CD4-positive, alpha-beta T cell treated with Interleukin-15 for 1 hour (primary cell): ENCODE results near the gene DLGAP4.

Source experiments
- DNase-seq: peaks from one replicate; pipeline ENCODE4 v3.0.0-alpha.2; 2020

DLGAP4 gene, protein sequence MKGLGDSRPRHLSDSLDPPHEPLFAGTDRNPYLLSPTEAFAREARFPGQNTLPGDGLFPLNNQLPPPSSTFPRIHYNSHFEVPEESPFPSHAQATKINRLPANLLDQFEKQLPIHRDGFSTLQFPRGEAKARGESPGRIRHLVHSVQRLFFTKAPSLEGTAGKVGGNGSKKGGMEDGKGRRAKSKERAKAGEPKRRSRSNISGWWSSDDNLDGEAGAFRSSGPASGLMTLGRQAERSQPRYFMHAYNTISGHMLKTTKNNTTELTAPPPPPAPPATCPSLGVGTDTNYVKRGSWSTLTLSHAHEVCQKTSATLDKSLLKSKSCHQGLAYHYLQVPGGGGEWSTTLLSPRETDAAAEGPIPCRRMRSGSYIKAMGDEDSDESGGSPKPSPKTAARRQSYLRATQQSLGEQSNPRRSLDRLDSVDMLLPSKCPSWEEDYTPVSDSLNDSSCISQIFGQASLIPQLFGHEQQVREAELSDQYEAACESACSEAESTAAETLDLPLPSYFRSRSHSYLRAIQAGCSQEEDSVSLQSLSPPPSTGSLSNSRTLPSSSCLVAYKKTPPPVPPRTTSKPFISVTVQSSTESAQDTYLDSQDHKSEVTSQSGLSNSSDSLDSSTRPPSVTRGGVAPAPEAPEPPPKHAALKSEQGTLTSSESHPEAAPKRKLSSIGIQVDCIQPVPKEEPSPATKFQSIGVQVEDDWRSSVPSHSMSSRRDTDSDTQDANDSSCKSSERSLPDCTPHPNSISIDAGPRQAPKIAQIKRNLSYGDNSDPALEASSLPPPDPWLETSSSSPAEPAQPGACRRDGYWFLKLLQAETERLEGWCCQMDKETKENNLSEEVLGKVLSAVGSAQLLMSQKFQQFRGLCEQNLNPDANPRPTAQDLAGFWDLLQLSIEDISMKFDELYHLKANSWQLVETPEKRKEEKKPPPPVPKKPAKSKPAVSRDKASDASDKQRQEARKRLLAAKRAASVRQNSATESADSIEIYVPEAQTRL

DNA sequence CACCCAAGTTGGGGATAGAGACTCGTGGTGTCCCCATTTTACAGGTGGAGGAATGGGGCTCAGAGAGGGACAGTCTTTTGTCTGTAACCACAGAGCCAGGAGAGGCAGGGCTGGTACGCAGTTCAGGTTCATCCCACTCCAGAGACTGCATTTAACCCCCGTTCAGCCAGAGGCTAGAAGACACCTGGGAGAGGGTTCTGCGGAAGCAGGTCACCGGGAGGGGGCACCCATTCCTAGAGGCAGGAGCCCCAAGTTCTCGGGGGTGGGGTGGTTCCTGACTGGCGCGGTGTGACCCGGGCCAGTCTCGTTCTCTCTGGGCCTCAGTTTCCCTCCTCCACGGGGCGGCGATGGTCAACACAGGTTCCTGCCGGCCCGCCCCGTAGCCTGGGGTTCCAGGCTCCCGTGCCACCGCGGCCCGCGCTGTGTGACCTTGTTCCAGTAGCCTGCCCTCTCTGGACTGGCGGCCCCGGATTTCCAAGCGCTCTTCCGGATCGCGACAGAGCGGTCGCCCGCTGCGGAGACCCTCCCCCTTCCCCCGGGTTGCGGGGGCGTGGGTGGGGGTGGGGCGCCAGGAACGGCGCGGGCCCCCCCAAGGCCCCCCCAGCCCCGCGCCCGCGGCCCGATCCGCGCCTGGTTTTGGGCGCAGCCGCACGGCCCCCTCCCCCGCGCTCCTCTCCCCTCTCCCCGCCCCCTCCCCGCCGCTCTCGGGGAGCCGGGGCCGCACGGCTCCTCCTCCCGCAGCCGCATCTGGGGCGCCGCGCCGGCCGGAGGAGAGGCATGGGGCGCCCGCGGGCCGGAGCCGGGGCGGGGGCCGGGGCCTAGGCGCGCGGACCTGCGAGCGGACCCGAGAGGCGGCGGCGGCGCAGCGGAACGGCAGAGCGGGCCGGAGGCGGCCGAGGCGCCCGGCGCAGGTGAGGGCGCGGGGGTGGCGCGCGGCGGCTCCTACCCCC, at the start of gene DLGAP4:
DLGAP4 (plus strand) TSS at position 738 of the 950 bp plus-strand sequence. CDS start 125,379 bp downstream, outside the sequence.
- DNase-seq = no peak

DNA sequence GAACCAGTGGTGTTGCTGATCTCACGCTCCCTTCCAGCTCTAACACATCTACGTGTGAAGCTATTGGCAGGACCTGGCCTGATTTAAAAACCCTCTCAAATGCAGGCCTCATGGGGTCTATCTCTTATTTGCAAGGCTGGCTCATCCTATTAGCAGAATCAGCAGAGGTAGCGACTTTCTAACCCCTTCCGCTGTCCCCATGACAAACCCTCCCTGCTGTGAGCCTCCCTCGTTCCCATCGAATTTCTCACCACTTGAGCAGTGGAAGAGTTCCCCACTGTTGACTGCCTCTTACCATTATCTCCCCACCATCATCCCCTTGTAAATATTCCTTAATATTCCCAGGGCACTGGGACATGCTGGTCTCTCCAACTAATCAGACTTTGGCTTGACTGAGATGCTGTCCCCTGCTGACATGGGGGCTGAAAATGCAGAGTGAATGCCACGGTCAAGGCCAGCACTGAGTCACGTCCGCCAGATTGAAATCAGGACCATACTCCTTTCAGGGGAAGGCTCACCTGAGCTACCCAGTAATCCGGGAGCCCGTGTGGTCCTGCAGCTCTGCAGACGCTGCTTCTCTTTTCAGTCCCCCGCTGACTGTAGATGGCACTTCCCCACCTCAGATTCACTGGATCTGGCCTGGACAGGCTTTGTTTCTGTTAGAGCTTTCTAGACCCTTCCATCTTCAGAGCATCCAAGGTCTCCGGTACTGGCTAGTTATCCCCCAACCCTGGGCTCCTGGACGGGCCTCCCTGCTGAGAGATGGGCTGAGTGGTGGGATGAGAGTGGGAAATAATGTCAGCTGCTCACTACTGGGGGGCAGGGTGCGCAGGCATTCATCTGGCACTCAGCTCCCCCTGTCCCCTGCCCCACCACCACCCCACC, 46.7 kb upstream of the DLGAP4 start:
- no peak for DNase-seq

DNA sequence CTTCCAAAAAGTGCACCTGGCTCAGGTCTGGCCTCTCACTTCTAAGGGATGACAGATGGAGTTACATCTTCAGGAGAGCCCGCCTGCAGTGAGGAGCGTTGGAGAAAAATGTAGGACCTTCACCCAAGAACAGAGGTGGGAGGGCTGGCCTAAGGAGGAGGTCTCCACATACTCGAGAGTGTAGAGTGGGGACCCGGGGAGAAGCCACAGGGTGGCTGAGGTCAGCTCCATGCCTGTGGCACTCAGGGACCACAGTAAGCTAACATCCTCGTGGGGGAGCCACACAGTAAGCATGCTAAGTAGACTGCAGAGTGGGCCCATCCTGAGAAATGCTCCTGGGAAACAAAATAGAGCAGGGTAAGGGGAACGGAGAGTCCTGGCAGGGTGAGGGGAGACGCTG, 45.8 kb upstream of the DLGAP4 start:
- no peak for DNase-seq

DNA sequence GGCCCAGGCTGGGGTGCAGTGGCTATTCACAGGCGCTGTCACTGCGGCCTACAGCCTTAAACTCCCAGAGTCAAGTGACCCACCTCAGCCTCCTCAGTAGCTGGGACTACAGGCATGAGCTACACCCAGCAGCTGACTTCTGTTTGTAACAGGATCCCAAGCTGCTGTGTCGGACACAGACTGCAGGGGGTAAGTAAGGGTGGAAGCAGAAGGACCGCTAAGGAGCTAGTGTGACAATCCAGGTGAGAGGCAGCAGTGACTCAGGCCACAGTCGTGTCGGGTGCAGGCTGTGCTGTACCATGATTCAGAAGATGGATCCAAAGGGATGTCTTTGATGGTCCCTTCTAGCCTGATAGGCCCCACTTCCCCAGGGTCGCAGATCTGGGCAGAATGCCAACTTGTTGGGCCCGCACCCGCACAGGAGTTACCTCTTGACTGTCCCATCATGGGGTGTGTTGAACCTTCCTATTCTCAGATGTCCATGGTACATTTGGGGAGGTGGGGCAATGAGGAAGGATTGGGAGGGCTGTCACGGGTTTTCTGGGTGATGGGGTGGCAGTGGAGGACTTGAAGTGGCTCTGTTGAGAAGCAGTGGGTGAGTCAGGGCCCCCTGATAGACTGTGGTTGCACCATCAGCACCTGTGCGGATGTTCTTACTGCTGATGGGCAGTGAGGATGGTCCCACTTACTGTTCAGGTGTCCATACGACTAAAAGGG, 44.6 kb upstream of the DLGAP4 start:
- no peak for DNase-seq

DNA sequence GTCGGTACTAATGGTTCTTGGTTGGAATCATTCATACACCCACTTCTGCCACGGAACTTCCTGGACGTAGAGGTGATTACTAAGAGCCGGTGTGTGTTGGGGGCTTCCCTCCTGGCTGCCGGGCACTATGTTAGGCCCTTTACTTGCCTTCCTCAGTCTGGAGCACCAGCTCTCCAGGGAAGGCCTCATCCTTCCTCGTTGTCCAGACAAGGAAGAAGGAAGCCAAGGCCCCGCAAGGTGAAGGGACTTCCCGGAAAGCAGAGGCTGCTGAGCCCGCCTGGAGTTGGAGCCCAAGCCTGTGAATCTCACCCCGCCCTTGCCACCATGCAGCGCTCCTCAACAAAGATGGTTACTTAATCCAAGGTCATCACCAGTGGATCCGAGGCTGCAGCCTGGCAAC, 43.7 kb upstream of the DLGAP4 start:
- no peak for DNase-seq

DNA sequence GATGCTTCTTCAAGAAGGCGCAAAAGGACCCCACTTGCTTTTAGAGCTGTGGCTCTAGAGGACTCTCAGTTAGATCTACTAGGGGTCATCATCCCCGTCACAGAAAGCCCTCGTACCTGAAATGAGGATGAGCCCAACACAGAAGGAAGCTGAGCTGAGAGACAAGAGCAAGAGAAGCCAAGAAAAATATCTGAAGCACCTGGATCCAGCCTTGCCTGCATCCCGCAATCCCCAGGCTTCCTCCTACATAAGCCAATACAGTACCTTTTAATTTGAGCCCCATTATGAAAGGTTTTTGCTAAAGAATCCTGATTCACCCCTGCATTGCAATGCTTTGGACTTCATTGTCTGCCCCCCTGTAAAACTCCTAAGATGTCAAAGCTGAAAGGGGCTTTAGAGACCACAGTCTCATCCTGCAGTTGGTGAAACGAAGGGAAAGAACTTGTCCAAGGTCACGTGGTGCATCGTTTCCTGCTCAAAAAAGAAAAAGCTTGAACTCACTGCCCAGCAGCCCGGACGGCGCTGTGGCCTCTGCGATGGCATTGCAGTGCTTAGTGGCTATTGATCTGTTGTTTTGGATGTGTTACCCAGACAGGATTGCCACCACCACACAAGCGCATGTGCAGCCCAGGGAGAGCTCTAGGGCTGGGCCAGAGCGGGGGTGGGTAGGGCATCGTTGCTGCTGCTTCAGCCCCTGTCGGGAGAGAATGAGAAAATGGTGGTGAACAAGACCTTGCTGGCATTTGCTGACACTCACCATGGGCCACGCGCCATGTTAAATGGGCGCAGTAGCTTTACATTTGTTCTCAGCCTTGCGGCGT, 41.5 kb upstream of the DLGAP4 start:
- no peak for DNase-seq

DNA sequence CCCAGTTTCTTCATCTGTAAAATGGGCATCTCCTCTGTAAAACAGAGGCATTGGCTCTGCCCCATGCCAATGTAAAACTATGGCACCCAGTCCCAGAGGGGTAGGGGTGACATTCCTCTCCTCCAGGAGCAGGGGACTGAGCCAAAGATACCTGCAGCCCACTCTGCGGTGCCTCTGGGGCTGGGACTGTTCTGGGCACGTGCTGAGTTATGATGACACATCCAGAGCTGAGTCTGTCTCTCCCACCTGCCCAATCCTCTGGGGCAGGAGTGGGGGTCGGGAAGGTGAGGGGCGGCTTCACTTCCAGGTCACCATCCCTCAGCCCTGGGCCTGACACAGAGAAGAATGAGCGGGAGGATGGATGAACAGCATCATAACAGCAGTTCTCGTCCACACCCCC, 40.0 kb upstream of the DLGAP4 start:
- DNase-seq = no peak

DNA sequence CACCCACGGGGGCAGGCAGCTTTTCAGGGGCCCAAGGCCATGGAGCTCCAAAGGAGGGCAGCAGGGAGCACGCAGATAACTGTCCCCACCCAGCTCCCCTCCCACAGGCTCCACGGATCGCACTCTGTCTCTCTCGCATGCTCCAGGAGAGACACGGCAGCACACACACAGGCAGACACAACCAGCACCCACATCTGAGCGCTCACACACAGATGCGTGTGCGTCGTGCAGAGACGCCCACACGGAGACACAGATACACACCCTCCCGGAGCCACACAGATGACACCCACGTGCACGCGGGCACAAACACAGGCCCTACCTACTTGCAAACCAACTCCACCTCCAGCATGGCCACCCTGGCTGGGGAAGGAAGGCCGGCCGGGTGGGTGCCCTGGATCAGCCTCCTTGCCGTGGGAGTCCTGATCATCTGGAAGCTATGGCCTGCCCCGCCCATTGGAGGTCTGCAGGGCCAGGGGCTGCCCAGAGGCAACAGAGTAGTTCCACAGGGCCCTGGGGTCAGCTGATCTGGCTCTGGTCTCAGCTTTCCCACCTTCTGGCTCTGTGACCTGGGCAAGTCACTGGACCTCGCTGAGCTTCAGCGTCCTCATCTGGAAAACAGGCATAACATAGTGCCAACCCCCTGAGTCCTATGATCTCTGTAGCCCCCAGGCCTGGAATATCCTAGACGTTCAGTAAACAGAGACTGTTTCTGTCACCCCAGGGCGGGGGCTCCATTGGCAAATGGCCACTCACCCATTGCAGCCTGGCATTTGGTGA, 38.3 kb upstream of the DLGAP4 start:
- DNase-seq = no peak

DNA sequence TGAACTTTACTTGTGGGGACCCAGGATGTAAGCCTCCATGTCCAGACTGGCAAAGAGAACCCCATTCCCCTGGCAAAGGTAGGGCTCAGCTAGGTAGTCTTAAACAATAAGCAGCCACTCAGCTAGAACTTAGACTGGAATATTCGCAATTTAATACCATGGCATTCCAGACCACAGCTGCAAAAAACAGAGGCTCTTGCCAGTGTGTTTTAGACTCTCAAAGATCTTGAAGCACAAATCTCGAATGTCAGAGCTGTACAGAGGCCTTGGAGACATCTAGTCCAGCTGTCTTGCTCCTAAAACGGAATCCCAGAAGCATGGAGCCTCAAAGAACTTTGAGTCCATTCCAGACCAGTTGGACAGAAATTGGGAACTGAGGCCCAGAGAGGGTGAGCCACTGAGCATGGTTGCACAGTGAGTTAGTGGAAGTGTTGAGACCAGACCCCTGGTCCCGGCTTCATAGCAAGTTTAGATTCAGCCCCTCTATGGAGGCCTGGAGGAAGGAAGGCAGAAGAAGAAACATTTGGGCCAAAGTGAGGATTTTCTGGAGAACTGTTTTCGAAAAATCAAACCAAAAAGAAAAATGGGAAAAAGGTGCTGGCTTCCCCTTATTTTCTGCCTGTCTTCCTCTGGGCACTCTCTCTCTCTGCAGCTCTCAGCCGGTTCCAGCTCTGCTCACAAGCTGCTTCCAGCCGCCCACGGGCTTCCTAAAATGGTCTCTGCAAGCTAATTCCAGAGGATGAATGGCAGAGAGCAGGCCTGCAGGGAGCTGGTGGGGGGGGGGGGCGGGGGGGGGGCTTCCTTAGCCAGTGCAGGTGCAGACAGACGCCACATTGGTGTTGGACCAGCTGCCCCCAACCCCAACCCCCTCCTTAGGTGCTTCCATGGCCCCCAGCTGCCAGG, 37.4 kb upstream of the DLGAP4 start:
- DNase-seq = no peak

DNA sequence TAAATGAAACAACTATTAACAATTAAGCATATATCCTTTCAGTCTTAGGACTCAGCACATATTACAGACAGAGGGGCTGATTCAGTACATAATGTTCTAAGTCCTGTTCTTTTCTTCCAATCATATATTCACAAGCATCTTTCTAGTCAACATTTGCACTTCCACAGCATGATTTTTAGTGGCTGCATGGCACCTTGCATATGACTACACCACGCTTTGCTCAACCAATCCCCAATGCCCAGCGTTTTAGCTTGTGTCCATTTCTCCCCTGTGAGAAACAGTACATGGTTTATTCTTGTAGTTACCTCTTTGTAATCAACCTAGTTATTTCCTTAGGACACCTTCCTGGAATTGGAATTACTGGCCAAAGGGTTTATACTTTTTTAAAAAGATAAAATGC, 36.6 kb upstream of the DLGAP4 start:
- no peak for DNase-seq

DNA sequence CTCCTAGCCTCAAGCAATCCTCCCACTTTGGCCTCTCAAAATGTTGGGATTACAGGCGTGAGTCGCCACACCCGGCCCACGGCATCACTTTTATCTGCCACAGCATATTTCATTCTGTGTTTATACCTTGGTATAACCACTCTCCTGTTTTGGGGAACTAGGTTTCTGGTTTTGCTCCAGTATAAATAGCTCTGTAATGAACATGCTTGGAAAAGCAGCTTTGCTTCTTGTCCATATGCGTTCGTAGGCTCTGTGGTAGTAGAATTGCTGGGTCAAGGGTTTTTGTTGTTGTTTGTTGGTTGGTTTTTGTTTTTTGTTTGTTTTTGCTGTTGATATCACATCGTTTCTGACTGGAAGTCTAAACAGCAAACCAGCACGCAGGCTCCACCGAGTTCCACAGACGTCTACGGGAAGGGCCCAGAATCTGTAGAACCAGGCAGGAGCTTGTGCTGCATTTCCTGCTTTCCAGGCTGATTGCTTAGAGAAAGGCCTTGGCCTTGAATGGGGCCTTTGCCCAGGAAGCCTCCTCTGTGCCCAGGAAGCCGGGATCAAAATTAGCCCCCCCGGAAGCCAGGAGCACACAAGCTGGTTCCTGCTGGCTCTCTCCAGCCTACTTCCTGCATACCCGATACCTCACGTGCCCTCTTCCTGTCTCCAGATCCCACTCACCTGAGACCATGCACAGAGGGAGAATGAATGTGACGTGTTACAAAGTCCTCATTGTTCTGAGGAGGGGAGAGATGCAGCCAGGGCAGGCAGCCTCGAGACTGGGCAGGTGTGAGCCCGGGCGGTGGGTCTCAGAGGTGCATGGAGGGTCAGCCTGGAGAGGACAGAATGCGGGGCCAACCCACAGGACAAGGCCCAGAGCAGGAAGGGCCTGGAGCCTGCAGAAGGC, 35.1 kb upstream of the DLGAP4 start:
- no peak for DNase-seq

DNA sequence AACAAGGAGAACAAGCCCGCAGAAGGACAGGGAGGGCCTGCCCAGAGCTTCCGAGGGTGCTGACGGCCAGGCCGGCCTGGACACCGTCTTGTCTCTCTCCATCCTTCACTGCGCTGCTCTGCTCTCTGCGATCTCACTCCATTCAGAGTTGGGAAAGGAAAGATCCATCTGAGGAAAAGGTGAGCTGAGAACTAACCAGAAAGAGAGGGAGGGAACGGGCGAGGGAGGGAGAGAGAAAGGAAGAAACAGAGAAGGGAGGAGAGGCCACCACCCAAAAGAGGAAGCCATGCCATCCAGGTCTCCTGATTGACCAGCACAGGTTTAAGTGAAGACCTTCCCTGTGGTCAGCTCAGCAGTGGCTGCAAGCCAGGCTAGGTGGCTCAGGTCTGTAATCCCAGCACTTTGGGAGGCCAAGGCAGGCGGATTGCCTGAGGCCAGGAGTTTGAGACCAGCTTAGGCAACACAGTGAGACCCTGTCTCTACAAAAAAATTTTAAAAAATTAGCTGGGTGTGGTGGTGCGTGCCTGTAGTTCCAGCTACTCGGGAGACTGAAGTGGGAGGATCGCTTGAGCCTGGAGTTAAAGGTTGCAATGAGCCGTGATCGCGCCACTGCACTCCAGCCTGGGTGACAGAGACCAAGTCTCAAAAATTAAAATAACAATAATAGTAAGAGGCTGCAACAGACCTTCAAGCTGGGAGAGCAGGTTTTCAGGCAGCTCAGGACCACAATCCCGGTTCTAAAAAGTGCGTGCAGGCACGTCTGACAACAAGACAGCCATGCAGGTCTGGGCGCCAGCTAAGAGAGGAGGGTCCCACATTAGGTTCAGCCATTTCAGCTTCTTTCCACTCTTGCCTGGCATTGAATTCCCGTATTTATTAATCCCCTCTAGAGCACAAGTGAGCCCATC, 34.2 kb upstream of the DLGAP4 start:
- DNase-seq = no peak

DNA sequence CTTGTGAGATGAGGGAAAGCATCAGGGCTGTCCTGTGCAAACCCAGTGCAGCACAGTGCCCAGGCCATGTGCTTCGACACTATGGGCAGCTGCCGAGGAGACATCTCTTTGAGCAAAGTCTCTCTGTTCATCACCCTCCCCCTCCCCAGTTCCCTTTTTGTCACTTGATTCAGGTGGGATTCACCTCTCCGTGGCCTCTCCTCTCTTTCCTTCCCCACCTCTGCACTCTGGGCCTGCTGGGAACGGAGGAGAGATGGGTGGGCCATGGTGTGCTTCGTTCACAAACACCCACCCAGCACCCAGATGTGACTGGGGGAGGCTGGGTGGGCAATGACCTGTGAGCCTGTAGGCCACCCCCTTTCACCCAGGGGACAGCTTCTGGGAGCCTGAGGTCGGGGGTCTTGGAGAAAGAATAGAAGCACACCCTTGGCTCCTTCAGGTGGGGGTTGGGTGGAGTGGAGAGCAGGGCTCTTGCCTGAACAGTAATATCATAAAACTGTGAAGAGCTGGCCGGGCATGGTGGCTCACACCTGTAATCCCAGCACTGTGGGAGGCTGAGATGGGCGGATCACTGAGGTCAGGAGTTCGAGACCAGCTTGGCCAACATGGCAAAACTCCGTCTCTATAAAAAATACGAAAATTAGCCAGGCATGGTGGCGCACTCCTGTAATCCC, 33.5 kb upstream of the DLGAP4 start:
- DNase-seq = no peak

DNA sequence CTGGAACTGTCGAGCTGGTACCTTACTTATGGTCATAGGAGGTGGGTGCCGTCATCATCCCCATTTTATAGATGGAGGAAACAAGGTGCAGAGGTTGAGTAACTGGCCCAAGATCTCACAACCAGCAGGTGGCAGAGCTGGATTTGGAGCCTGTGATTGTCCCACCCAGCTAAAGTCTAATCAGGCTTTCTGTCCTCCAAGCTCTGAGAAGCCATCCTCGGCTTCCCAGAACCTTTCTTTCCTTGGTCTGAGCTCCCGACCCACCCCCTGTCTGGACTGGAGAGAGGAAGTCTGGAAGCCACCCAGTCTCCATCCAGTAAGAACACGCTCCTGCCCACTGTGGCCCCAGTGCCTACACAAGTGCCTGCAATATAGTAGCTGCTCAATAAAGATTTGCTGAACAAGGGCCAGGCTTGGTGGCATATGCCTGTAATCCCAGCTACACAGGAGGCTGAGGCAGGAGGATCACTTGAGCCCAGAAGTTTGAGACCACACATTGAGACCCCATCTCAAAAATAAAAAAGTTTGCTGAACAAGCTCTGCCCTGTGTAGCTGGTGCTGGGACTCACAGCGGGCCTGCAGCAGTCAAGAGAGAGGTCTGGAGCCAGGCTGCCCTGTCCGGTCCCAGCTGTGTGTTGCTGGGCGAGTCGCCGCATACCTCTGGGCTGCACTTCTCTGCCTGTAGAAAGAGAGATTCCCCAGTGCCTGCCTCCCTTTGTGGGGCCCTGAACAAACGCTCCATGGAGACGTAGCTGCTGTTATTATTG, 32.5 kb upstream of the DLGAP4 start:
- DNase-seq = no peak
